GM19099 (cell line): ENCODE data around the gene SNN.

Experiments
- POLR2A ChIP-seq: IDR thresholded peaks from 3 replicates; pipeline ENCODE4 v1.6.1; 2011; ENCODE audit warnings: low read depth; ENCODE audit not compliant: insufficient read length; ENCODE audit errors: extremely low read depth

Gene SNN

GRCh38 chr16:11650641-11651591 is 17.3 kb upstream of the SNN start:
- no peak for TF ChIP-seq POLR2A

GRCh38 chr16:11651796-11652195 is 16.5 kb upstream of the SNN start:
- TF ChIP-seq POLR2A = no peak

GRCh38 chr16:11655655-11656054 is 12.6 kb upstream of the SNN start:
- TF ChIP-seq POLR2A = no peak

DNA sequence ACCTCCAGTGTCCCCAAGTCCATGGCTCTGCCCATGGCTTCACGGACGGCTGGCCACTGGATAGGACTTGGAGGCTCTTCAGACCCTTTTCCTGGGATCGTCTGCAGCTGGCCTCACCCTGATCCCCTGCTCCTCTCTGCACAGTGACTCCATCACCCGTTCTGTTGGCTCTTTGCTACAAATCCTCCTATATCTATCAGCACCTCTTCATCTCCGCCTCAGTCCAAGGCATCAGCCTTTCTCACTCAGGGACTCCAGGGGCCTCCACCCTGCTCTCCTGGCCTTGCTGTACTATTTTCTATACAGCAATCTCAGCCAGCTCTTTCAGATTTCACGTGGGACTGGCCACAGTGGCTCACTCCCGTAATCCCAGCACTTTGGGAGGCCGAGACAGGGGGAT is 10.7 kb upstream of the SNN start:
- TF ChIP-seq POLR2A = no peak

DNA sequence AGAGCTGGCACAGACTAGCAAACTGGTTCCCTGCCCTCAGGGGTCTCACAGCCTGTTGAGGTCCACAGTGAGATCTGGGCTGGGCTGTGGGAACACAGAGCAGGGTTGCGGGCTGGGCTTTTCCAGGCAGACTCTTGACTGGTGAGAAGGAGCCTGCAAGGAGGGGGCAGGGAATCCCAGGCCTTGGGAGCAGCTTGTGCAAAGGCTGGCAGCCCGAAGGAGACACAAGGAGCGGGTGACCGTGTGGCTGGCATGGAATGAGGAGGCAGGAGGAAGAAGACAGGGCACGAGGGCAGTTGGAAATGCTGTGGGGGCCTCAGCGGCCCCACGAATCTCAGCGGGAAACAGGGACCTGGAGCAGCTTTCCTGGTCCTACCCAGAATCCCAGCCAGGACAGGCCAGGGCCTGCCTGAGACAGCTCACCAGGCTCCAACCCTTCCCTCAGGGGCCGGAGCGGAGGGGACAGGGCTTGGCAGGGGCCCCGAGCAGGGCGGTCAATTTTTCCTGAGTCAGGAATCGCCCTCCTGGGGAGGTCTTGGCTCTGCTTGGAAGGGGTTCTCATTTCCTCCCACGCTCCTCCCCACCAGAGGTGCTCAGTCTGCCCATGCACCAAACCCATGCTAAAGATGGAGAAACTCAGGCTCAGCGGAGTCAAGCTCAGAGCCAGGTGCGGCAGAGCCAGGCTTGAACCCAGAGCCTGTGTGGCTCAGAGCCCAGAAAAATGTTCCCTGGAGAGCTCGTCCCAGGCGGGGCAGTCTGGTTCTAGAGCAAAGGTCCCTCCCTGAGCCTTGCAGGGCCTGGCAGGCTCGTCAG is 9.2 kb upstream of the SNN start:
- TF ChIP-seq POLR2A = no peak

DNA sequence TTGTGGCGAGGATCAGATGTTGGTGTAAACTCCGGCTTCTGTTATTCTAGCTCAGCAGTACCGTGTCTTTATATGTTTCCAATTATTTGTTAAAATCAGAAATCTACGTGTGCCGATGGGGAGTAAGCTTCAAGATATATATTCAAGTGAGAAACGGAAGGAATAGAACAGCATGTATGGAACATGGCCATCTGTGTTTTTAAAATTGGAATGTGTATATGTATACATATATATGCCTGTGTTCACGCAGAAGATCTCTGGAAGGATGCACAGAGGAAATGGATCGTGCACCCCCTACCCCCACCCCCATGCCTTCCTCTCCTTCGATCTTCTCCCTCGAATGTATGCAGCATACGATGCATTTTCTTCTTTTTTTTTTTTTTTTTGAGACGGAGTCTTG is 7.7 kb upstream of the SNN start:
- TF ChIP-seq POLR2A = no peak

DNA sequence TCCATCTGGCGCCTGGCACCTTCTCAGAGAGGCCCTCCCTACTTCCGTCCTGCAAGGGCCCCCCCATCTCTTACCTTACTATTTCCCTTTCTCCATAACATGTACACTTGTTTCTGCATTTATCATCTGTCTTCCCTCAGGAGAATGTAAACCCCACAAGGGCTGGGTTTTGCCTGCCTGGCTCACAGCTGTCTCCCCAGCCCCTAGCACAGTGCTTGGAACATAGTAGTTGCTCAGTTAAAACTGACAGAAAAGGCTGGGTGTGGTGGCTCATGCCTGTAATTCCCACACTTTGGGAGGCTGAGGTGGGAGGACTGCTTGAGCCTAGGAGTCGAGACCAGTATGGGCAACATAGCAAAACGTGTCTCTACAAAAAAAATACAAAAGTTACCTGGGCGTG is 5.7 kb upstream of the SNN start:
- TF ChIP-seq POLR2A = no peak

GRCh38 chr16:11665071-11665491 is 3.2 kb upstream of the SNN start:
- no peak for TF ChIP-seq POLR2A

DNA sequence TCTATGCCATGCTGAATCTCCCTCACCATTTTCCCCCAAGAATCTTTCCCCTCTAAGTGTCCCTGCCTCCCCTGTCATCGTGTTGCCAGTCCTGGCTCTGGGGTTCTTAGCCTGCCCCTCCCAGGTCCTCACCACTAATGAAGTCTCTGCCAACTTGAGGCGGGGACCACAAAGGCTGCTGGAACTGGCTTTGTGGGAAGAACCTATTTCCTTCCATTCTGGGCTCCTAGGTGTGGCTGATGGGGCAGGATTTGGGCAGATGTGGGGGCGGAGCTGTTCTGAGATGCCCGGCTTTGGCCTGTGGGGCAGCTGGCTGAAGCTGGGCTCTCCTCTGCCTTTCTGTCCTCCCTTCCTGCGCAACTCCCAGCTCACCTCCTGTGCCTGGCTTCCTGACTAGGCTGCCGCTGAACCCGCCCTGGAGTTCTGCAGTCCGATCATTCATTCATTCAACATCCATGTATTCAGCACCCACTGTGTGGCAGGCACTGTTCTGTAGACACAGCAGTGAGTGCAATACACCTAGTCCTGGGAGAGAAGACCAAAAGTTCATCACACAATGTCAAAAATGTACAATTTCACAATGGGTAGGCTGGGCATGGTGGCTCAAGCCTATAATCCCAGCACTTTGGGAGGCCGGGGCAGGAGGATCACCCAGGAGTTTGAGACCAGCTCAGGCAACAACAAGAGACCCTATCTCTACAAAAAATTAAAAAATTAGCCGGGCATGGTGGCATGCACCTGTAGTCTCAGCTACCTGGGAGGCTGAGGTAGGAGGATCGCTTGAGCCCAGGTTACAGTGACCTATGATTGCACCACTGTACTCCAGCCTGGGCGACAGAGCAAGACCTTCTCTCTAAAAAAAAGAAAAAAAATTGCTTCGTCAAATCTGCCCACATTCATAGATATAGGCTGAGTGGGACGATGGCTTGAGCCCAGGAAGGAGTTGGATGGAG is 1.9 kb upstream of the SNN start:
- TF ChIP-seq POLR2A = no peak

DNA sequence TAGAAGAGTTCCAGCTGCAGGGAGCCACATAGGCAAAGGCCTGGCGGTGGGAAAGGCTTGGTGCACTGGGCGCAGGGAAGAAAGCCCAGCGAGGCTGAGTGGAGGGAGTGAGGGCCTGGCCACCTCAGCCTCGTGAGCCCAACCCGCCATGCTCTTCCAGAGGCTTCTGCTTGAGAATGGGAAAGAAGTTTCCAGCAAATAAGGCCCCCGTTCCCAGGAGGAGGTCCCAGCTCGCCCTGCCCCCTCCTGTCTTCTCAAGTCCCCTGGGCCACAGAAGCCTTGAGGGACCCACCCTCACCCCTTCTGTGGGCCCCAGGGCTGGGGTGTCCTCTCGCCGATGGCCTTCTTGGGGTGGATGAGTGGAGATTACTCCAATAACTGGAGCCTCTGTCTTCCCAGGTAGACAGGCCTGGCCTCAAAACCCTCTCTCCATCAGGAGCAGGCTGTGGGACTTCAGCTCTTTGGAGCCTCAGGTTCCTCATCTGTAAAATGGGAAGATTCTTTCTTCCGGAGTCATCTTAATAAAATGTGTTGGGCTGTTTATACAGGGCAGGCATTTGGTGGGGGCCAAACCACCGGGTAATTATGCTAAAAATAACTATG is 933 bp upstream of the SNN start:
- TF ChIP-seq POLR2A = no peak

DNA sequence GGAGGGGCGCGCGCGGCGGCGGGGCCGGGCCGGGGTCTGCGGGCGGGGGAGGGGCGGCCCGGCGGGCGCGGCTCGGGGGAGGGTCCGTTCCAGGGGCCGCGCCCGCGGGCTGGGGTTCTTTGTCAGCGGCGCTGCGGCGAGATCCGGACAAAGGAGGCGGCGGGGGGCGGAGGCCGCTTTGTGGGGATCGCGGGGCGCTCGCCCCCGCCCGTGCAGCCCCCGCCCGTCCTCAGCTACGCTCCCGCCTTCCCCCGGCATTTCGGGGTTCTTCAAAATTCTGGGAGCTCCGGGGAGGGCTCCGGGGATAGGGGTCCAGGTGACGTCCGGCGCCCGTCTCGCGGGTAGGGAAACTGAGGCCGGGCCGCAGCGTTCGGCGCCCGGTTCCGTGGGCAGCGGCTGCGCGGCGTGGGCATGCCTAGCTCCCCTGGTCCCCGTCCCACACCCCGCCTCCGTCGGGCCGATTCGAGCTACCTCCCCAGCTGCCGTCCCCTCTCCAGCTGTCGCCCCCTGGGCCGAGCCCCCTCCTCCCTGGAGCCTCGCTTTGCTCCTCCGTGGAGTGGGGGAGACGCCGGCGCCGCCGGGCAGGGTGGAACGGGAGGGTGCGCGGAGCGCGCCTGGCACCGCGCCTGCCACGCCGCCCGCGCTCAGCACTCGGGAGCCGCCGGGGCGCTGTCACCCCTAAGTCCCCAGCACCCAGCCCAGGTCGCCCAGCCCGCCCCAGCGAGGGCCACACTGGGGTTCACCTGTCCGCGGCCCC is 546 bp downstream of the SNN start:
- TF ChIP-seq POLR2A = no peak

- no peak for TF ChIP-seq POLR2A
These were observed 1.3 kb downstream of the SNN start for GRCh38 chr16:11669380-11670146.
